Measurements from ENCODE around the gene SPSB3. TPM values are rescaled to one million over a fixed set of nuclear protein-coding genes. Genes with fewer than 3 reads are reported as not detected.

Gene SPSB3
- total and polyA plus RNA-seq, 7 donors: 34.4 to 98.4 (median 61.4) TPM

DNA sequence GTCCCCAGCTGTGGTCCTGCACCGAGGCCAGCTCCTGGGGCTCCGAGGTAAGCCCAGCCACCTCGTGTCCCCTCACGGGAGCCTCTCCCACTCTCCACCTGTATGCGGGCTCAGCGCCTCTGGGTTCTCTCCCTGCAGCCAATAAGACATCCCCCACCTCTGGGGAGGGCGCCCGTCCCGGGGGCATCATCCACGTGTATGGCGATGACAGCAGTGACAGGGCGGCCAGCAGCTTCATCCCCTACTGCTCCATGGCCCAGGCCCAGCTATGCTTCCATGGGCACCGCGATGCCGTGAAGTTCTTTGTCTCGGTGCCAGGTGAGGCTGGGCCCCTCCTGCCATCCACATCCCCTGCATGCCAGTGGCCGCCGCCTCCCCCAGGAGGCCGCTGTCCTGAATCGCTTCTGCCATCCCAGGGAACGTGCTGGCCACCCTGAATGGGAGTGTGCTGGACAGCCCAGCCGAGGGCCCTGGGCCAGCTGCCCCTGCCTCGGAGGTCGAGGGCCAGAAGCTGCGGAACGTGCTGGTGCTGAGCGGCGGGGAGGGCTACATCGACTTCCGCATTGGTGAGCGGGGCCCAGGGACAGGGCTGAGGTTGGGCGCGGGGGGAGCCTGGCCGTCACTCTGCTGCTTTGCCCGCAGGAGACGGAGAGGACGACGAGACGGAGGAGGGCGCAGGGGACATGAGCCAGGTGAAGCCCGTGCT lies 14.2 kb downstream of the SPSB3 start:
- no peak overlapping the region for H3K4me3 ChIP-seq
- whole genome bisulfite sequencing, 2 donors: 89 to 90% methylated on average over 41 of the region's 41 CpGs
- no peak for TF ChIP-seq POLR2AphosphoS5 (IDR thresholded peaks at IDR 0.05)
- TF ChIP-seq, protein P1, sequence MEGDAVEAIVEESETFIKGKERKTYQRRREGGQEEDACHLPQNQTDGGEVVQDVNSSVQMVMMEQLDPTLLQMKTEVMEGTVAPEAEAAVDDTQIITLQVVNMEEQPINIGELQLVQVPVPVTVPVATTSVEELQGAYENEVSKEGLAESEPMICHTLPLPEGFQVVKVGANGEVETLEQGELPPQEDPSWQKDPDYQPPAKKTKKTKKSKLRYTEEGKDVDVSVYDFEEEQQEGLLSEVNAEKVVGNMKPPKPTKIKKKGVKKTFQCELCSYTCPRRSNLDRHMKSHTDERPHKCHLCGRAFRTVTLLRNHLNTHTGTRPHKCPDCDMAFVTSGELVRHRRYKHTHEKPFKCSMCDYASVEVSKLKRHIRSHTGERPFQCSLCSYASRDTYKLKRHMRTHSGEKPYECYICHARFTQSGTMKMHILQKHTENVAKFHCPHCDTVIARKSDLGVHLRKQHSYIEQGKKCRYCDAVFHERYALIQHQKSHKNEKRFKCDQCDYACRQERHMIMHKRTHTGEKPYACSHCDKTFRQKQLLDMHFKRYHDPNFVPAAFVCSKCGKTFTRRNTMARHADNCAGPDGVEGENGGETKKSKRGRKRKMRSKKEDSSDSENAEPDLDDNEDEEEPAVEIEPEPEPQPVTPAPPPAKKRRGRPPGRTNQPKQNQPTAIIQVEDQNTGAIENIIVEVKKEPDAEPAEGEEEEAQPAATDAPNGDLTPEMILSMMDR (IDR thresholded peaks at IDR 0.05): no peak
- H3K27ac ChIP-seq: no peak overlapping the region
- H3K27me3 ChIP-seq: no peaks in the 10 kb centered on the region
- H3K4me1 ChIP-seq: peaks cover 0 to 35% (median 30%) of the 10 kb centered on the region in 4 donors
- H3K9me3 ChIP-seq: no peaks in the 10 kb centered on the region
- intact Hi-C loops (cut with DNase I): no loop called here
- no peak for DNase-seq
- H3K36me3 ChIP-seq: peaks cover 45 to 58% (median 47%) of the 10 kb centered on the region in 4 donors

DNA sequence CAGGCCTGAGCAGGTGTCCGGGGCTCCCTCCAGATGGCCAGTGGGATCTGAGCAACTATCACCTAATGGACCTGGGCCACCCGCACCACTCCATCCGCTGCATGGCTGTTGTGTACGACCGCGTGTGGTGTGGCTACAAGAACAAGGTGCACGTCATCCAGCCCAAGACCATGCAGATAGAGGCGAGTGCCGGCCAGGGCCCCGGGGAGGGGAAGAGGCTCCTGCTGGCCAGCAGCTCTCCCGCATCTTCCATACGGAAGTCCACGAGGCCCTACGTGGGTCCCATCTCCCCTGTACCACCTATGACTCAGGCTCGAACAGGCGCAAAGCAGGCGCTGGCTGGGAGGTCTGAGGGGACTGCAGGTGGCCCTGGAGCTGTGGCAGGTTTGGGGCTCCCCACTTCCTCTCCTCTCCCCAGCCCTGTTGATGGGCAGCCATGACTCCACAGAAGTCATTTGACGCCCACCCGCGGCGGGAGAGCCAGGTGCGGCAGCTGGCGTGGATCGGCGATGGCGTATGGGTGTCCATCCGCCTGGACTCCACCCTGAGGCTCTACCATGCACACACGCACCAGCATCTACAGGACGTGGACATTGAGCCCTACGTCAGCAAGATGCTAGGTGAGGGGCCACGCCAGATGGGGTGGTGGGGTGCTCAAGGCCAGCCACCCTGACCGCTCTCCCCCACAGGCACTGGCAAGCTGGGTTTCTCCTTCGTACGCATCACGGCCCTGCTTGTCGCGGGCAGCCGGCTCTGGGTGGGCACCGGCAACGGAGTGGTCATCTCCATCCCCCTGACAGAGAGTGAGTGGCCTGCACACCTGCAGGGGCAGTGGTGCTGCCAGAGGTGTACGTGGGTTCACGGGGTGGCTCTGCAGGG lies 15.0 kb downstream of the SPSB3 start:
- 93 to 94% methylated on average over 42 of the region's 42 CpGs for WGBS, 2 donors
- no peak overlapping the region for H3K4me3 ChIP-seq
- no peaks in the 10 kb centered on the region for H3K27me3 ChIP-seq
- H3K27ac ChIP-seq: no peak overlapping the region
- peaks cover 0 to 31% (median 28%) of the 10 kb centered on the region in 4 donors for H3K4me1 ChIP-seq
- no peak for DNase-seq
- H3K36me3 ChIP-seq: peaks cover 53 to 66% (median 55%) of the 10 kb centered on the region in 4 donors
- intact Hi-C loops (cut with DNase I): no loop called here
- TF ChIP-seq, protein P1 (IDR thresholded peaks at IDR 0.05): no peak
- TF ChIP-seq POLR2AphosphoS5 (IDR thresholded peaks at IDR 0.05): no peak
- no peak for TF ChIP-seq POLR2A (IDR thresholded peaks at IDR 0.05)
- no peak for TF ChIP-seq EP300 (IDR thresholded peaks at IDR 0.05)
- H3K9me3 ChIP-seq: no peaks in the 10 kb centered on the region

- Histone ChIP-seq H3K4me1 (peaks cover 0 to 24% (median 22%) of the 10 kb centered on the region in 4 donors), H3K9me3 (no peaks in the 10 kb centered on the region), H3K27ac (no peak overlapping the region), H3K27me3 (no peaks in the 10 kb centered on the region), H3K4me3 (no peak overlapping the region), H3K36me3 (peaks cover 55 to 73% (median 59%) of the 10 kb centered on the region in 4 donors)
- intact Hi-C loops (cut with DNase I): no loop called here
- TF ChIP-seq EP300 (IDR thresholded peaks at IDR 0.05) (no peak), POLR2AphosphoS5 (IDR thresholded peaks at IDR 0.05) (no peak), POLR2A (IDR thresholded peaks at IDR 0.05) (no peak)
- TF ChIP-seq, protein P1 (IDR thresholded peaks at IDR 0.05): no peak
- DNase-seq: no peak
- 90% methylated on average over 18 of the region's 18 CpGs for WGBS, 2 donors
Measured at GRCh38 chr16:1766701-1767100, 15.7 kb downstream of the SPSB3 start.

- 91 to 95% methylated on average over 19 of the region's 19 CpGs for WGBS, 2 donors
- Histone ChIP-seq H3K27me3 (no peaks in the 10 kb centered on the region), H3K4me3 (no peak overlapping the region), H3K27ac (no peak overlapping the region), H3K4me1 (peaks cover 0 to 21% (median 21%) of the 10 kb centered on the region in 4 donors), H3K36me3 (peaks cover 55 to 78% (median 62%) of the 10 kb centered on the region in 4 donors), H3K9me3 (no peaks in the 10 kb centered on the region)
- no peak for DNase-seq
- intact Hi-C loops (cut with DNase I): no loop called here
- TF ChIP-seq, protein P1 (IDR thresholded peaks at IDR 0.05): no peak
- TF ChIP-seq POLR2AphosphoS5 (IDR thresholded peaks at IDR 0.05) (no peak), POLR2A (IDR thresholded peaks at IDR 0.05) (no peak), EP300 (IDR thresholded peaks at IDR 0.05) (no peak)
Measured at GRCh38 chr16:1766231-1766630, 16.1 kb downstream of the SPSB3 start.
